Measurements from ENCODE around the gene ATP13A4. TPM values are rescaled to one million over a fixed set of nuclear protein-coding genes. Genes with fewer than 3 reads are reported as not detected.

The ATP13A4 gene
- total and polyA plus RNA-seq, 2 experiments from 2014 or later: 5.2 to 14.2 TPM

DNA sequence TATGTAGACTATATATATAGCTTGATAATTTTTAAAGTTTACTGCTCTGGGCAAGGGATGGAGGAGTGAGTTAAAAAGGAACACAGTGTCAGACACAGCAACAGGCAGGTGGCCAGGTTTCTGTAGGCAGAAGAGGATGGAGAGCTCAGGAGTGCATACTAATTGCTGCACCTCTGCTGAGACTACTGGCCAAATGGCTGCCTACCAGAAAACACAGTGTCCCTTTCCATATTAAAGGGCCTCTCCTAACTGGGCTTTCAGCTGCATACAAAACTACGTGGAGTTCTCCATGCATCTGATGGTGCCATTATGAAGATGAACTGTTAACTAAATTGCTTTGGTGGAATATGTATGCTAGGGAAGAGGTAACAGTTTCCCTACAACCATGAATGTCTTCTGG, 1.8 kb downstream of the ATP13A4 start:
- H3K27me3 ChIP-seq: no peaks in the 10 kb centered on the region
- H3K4me3 ChIP-seq: no peak overlapping the region
- DNase-seq (ENCODE audit: low spot score): no peak
- H4K20me1 ChIP-seq (ENCODE audit: insufficient read depth, poor library complexity, severe bottlenecking): no peaks in the 10 kb centered on the region
- H2AFZ ChIP-seq: no peak overlapping the region
- 77% methylated on average over 1 of the region's 1 CpG for WGBS (ENCODE audit: low lambda C conversion rate, missing lambda C conversion rate)
- TF ChIP-seq, protein P1, sequence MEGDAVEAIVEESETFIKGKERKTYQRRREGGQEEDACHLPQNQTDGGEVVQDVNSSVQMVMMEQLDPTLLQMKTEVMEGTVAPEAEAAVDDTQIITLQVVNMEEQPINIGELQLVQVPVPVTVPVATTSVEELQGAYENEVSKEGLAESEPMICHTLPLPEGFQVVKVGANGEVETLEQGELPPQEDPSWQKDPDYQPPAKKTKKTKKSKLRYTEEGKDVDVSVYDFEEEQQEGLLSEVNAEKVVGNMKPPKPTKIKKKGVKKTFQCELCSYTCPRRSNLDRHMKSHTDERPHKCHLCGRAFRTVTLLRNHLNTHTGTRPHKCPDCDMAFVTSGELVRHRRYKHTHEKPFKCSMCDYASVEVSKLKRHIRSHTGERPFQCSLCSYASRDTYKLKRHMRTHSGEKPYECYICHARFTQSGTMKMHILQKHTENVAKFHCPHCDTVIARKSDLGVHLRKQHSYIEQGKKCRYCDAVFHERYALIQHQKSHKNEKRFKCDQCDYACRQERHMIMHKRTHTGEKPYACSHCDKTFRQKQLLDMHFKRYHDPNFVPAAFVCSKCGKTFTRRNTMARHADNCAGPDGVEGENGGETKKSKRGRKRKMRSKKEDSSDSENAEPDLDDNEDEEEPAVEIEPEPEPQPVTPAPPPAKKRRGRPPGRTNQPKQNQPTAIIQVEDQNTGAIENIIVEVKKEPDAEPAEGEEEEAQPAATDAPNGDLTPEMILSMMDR (IDR thresholded peaks at IDR 0.05; ENCODE audit: poor library complexity): no peak
- no peaks in the 10 kb centered on the region for H3K9me2 ChIP-seq (replicated peaks; ENCODE audit: insufficient read depth)
- H3K36me3 ChIP-seq (replicated peaks; ENCODE audit: insufficient read depth, low read depth): no peaks in the 10 kb centered on the region
- peaks cover 5% of the 10 kb centered on the region for H3K4me1 ChIP-seq (ENCODE audit: insufficient read depth)
- peak overlapping the region; percentile 59 for H3K4me2 ChIP-seq
- no peaks in the 10 kb centered on the region for H3K79me2 ChIP-seq
- no peak overlapping the region for H3K27ac ChIP-seq
- no peaks in the 10 kb centered on the region for H3K9me3 ChIP-seq (ENCODE audit: low read depth)

DNA sequence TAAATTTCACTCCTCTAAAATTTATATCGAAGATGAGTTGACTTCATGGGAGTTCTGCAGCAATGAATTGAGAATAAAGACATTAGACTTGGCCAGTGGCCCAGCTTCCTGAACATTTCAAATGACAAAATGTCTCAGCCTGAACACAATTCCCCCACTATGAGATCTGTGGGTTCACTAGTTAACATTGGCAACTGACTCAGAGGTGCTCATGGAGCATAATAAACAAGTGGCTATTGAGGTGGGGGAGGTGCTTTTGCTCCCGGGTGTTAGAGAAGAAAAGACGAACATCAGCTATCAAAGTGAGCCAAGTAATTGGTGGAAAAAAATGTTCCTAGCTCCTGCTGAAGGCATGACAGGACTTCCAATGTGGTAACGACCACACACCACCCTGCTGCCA, 6.3 kb downstream of the ATP13A4 start:
- H4K20me1 ChIP-seq (ENCODE audit: insufficient read depth, poor library complexity, severe bottlenecking): no peaks in the 10 kb centered on the region
- peaks cover 4% of the 10 kb centered on the region for H3K4me1 ChIP-seq (ENCODE audit: insufficient read depth)
- H3K4me2 ChIP-seq: no peak overlapping the region
- 71% methylated on average over 4 of the region's 4 CpGs for WGBS (ENCODE audit: low lambda C conversion rate, missing lambda C conversion rate)
- H3K9me2 ChIP-seq (replicated peaks; ENCODE audit: insufficient read depth): no peaks in the 10 kb centered on the region
- H3K27ac ChIP-seq: no peak overlapping the region
- no peak overlapping the region for H3K4me3 ChIP-seq
- H3K9me3 ChIP-seq (ENCODE audit: low read depth): no peaks in the 10 kb centered on the region
- DNase-seq (ENCODE audit: low spot score): no peak
- no peaks in the 10 kb centered on the region for H3K27me3 ChIP-seq
- no peaks in the 10 kb centered on the region for H3K36me3 ChIP-seq (replicated peaks; ENCODE audit: insufficient read depth, low read depth)
- no peaks in the 10 kb centered on the region for H3K79me2 ChIP-seq
- H2AFZ ChIP-seq: no peak overlapping the region
- TF ChIP-seq EZH2 (IDR thresholded peaks at IDR 0.05; ENCODE audit: borderline replicate concordance): no peak
- TF ChIP-seq, protein P1 (IDR thresholded peaks at IDR 0.05; ENCODE audit: poor library complexity): no peak
- TF ChIP-seq EZH2phosphoT487 (IDR thresholded peaks at IDR 0.05; ENCODE audit: low read depth, severe bottlenecking, unreplicated experiment): no peak

DNA sequence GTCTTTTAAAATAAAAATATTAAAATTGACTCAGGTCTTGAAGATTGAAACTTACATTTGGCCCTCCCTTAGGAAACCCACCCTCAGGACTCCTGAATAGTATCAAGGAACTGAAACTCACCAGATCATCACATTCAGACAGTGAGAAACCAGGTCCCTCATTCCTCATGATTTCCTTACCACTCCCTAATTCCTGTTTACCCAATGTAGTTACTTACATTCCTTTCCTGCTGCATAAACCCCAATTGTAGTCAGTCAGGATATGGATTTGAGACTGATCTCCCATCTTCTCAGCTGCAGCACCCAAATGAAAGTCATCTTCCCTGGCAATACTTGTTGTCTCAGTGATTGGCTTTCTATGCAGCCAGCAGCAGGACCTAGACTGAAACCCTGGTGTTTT, 8.6 kb downstream of the ATP13A4 start:
- Histone ChIP-seq H3K27ac (no peak overlapping the region), H3K79me2 (no peaks in the 10 kb centered on the region), H3K4me2 (no peak overlapping the region), H3K4me3 (no peak overlapping the region), H3K4me1 (ENCODE audit: insufficient read depth) (no peaks in the 10 kb centered on the region), H3K27me3 (no peaks in the 10 kb centered on the region), H4K20me1 (ENCODE audit: insufficient read depth, poor library complexity, severe bottlenecking) (no peaks in the 10 kb centered on the region), H2AFZ (no peak overlapping the region), H3K9me3 (ENCODE audit: low read depth) (no peaks in the 10 kb centered on the region), H3K36me3 (replicated peaks; ENCODE audit: insufficient read depth, low read depth) (no peaks in the 10 kb centered on the region), H3K9me2 (replicated peaks; ENCODE audit: insufficient read depth) (no peaks in the 10 kb centered on the region)
- DNase-seq (ENCODE audit: low spot score): no peak
- TF ChIP-seq, protein P1 (IDR thresholded peaks at IDR 0.05; ENCODE audit: poor library complexity): no peak
- TF ChIP-seq EZH2phosphoT487 (IDR thresholded peaks at IDR 0.05; ENCODE audit: low read depth, severe bottlenecking, unreplicated experiment) (no peak), EZH2 (IDR thresholded peaks at IDR 0.05; ENCODE audit: borderline replicate concordance) (no peak)

DNA sequence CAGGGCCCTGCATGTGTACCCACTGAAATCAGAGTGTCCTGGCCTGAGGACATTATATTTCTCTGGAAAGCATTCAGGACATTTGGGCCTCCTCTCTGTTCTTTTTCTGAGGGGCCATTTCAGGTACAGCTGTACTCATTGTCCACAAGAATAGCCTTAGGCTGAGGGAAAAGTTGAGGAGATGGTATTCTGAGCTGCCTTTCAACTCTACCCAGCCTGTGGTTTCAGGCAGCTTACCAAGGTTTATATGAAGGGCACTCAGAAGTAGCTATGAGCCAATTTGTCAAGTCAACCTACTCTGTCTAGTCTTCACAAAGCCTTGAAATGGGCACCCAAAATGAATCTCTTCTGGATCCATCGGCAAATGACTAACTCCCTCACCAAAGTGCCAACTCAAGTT, 9.4 kb downstream of the ATP13A4 start:
- H2AFZ ChIP-seq: no peak overlapping the region
- no peaks in the 10 kb centered on the region for H3K27me3 ChIP-seq
- H3K4me1 ChIP-seq (ENCODE audit: insufficient read depth): no peaks in the 10 kb centered on the region
- no peaks in the 10 kb centered on the region for H3K79me2 ChIP-seq
- no peaks in the 10 kb centered on the region for H4K20me1 ChIP-seq (ENCODE audit: insufficient read depth, poor library complexity, severe bottlenecking)
- H3K27ac ChIP-seq: no peak overlapping the region
- H3K9me3 ChIP-seq (ENCODE audit: low read depth): no peaks in the 10 kb centered on the region
- H3K4me3 ChIP-seq: no peak overlapping the region
- TF ChIP-seq, protein P1 (IDR thresholded peaks at IDR 0.05; ENCODE audit: poor library complexity): no peak
- TF ChIP-seq EZH2phosphoT487 (IDR thresholded peaks at IDR 0.05; ENCODE audit: low read depth, severe bottlenecking, unreplicated experiment): no peak
- TF ChIP-seq EZH2 (IDR thresholded peaks at IDR 0.05; ENCODE audit: borderline replicate concordance): no peak
- H3K9me2 ChIP-seq (replicated peaks; ENCODE audit: insufficient read depth): no peaks in the 10 kb centered on the region
- no peak overlapping the region for H3K4me2 ChIP-seq
- DNase-seq (ENCODE audit: low spot score): no peak
- no peaks in the 10 kb centered on the region for H3K36me3 ChIP-seq (replicated peaks; ENCODE audit: insufficient read depth, low read depth)
- WGBS (ENCODE audit: low lambda C conversion rate, missing lambda C conversion rate): 96% methylated on average over 1 of the region's 1 CpG

Data from hepatocyte (in vitro differentiated cells).